Spleen (tissue), 11 donors: ENCODE measurements around the gene NFATC2. TPM values are rescaled to one million over a fixed set of nuclear protein-coding genes. Genes with fewer than 3 reads are reported as not detected.

Experiments
- DNase-seq: peaks from one replicate; pipeline ENCODE4 v3.0.0-alpha.2; 2020
- H3K27ac ChIP-seq, 8 donors: fragments of 200-600 bp; sonication (generic) in 7 of 8; 1 replicate in 4 of 8; 2 replicates in 4 of 8; pipeline versions ENCODE4 v1.5.0 to v1.8.0; 2016 to 2021; ENCODE audit warnings: inconsistent platforms in 4 of 8, mild to moderate bottlenecking in 4 of 8, moderate library complexity in 1 of 8
- H3K27me3 ChIP-seq, 7 donors: fragments of 200-600 bp; sonication (generic) in 6 of 7; replicated peaks in 1 of 7; 1 replicate in 4 of 7; 2 replicates in 3 of 7; pipeline versions ENCODE4 v1.5.0 to v1.8.0; 2016 to 2021; ENCODE audit warnings: inconsistent platforms in 3 of 7, mild to moderate bottlenecking in 1 of 7
- H3K36me3 ChIP-seq, 6 donors: fragments of 200-600 bp; sonication (generic) in 5 of 6; 1 replicate in 4 of 6; 2 replicates in 2 of 6; pipeline versions ENCODE4 v1.5.0 to v1.8.0; 2016 to 2021; ENCODE audit warnings: inconsistent platforms in 2 of 6
- H3K4me1 ChIP-seq, 6 donors: fragments of 200-600 bp; sonication (generic) in 5 of 6; 1 replicate in 3 of 6; 2 replicates in 3 of 6; pipeline versions ENCODE4 v1.5.0 to v1.8.0; 2016 to 2021; ENCODE audit warnings: inconsistent platforms in 3 of 6
- H3K4me3 ChIP-seq, 8 donors: fragments of 200-600 bp; sonication (generic) in 7 of 8; 1 replicate in 4 of 8; 2 replicates in 4 of 8; pipeline versions ENCODE4 v1.5.0 to v1.8.0; 2016 to 2021; ENCODE audit warnings: inconsistent platforms in 4 of 8, mild to moderate bottlenecking in 4 of 8, moderate library complexity in 2 of 8
- H3K9me3 ChIP-seq, 8 donors: fragments of 200-600 bp; sonication (generic) in 7 of 8; 1 replicate in 4 of 8; 2 replicates in 4 of 8; pipeline versions ENCODE4 v1.5.0 to v1.8.0; 2016 to 2021; ENCODE audit warnings: inconsistent platforms in 4 of 8
- CTCF ChIP-seq, 11 experiments: fragments of 200-600 bp in 7 of 11; fragments of 450-650 bp in 4 of 11; sonication (generic) in 4 of 11; IDR thresholded peaks in 8 of 11; conservative IDR thresholded peaks in 3 of 11; 1 replicate in 7 of 11; 2 replicates in 4 of 11; pipeline versions ENCODE4 v1.4.0 to v1.8.0; 2016 to 2021; ENCODE audit warnings: antibody characterized with exemption in 11 of 11, inconsistent platforms in 4 of 11, mild to moderate bottlenecking in 1 of 11
- POLR2A ChIP-seq, 3 donors: fragments of 450-650 bp; IDR thresholded peaks; one replicate each; pipeline ENCODE4 v1.5.1; 2017; ENCODE audit warnings: antibody characterized with exemption in 3 of 3, mild to moderate bottlenecking in 1 of 3
- POLR2AphosphoS5 ChIP-seq, 3 donors: sonication (generic); formaldehyde crosslinking; IDR thresholded peaks; one replicate each; pipeline ENCODE4 v1.5.1; 2017; ENCODE audit warnings: antibody characterized with exemption in 3 of 3
- WGBS, 5 donors: extraction: QIAGEN DNeasy Blood & Tissue Kit in 3 of 5; methylation state at CpG; one replicate each; pipeline versions ENCODE4 v1.1.5 to v1.1.7; 2013 to 2018; 5-methylcytosine and 5-hydroxymethylcytosine counted together
- intact Hi-C: fragments of 100-400 bp; cut with DNase I; formaldehyde crosslinking; loops from one replicate; pipeline ENCODE4 v1.15.0; 2023; ENCODE audit warnings: low total_unique reads
- polyA plus RNA-seq, 3 donors: library from polyadenylated mRNA; stranded (reverse); fragments of 200-250 nt; gene quantifications; one replicate each; pipeline ENCODE4 v1.2.1, GENCODE V29; 2013
- total RNA-seq, 7 donors: library from RNA; depleted of rRNA in 3 of 7; stranded (reverse); fragments of >200 nt in 3 of 7; fragmentation: NEBNext Ultra II Directional in 4 of 7; extraction: Animal tissue kit (Norgen Biotek cat#: 25700) in 4 of 7; gene quantifications; one replicate each; pipeline versions ENCODE4 v1.1.0 to v1.2.1, GENCODE V29; 2016 to 2021
- donor health status: healthy with polysubstance abuse.
- donor health status: DM: no; HTN: no; CAD: no; lungs with moderate emphysema.
- donor health status: DM: no; HTN: no; CAD: no.
- donor health status: Bipolar disorder and iron deficiency.
- donor health status: healthy.
- donor health status: DM: no; HTN: no; CAD: no.
- donor health status: DM: yes; HTN: yes; CAD: no.

NFATC2 gene
- total and polyA plus RNA-seq, 10 donors: 6.5 to 42.9 (median 34.5) TPM

- intact Hi-C loops: no loop called here
- TF ChIP-seq POLR2AphosphoS5 (IDR thresholded peaks at IDR 0.05): peak in 2 of 3 donors; percentile 23 to 41
- TF ChIP-seq CTCF (IDR thresholded peaks at IDR 0.05 in 8 of 11, conservative IDR thresholded peaks at IDR 0.05 in 3 of 11): no peak
- 52 to 70% (median 60%) methylated on average over 7 of the region's 7 CpGs for WGBS, 5 donors
Observed at GRCh38 chr20:51354769-51355319, 187.7 kb downstream of the NFATC2 start.

GRCh38 chr20:51354191-51354768 is 188.2 kb downstream of the NFATC2 start:
- H3K4me3 ChIP-seq: no peak overlapping the region
- H3K27ac ChIP-seq: no peak overlapping the region
- H3K4me1 ChIP-seq: peaks cover 0 to 10% (median 3%) of the 10 kb centered on the region in 6 donors
- H3K9me3 ChIP-seq: no peaks in the 10 kb centered on the region
- H3K27me3 ChIP-seq: no peaks in the 10 kb centered on the region
- H3K36me3 ChIP-seq: no peaks in the 10 kb centered on the region
- intact Hi-C loops: no loop called here
- 77 to 84% (median 82%) methylated on average over 17 of the region's 17 CpGs for WGBS, 5 donors
- peak; percentile 47 for DNase-seq
- no peak for TF ChIP-seq CTCF (IDR thresholded peaks at IDR 0.05 in 8 of 11, conservative IDR thresholded peaks at IDR 0.05 in 3 of 11)
- no peak for TF ChIP-seq POLR2A (IDR thresholded peaks at IDR 0.05)
- TF ChIP-seq POLR2AphosphoS5 (IDR thresholded peaks at IDR 0.05): no peak

More at GRCh38 chr20:51354769-51355319, 187.7 kb downstream of the NFATC2 start:
- Histone ChIP-seq H3K36me3 (no peaks in the 10 kb centered on the region), H3K4me3 (no peak overlapping the region), H3K4me1 (peaks cover 0 to 10% (median 3%) of the 10 kb centered on the region in 6 donors), H3K27me3 (no peaks in the 10 kb centered on the region), H3K9me3 (no peaks in the 10 kb centered on the region), H3K27ac (no peak overlapping the region)
- DNase-seq: peak; percentile 63

- intact Hi-C loops: no loop called here
Observed at GRCh38 chr20:51353491-51353890, 189.0 kb downstream of the NFATC2 start.

More at GRCh38 chr20:51353491-51353890, 189.0 kb downstream of the NFATC2 start:
- no peak for TF ChIP-seq POLR2AphosphoS5 (IDR thresholded peaks at IDR 0.05)
- TF ChIP-seq CTCF (IDR thresholded peaks at IDR 0.05 in 8 of 11, conservative IDR thresholded peaks at IDR 0.05 in 3 of 11): no peak
- no peak for TF ChIP-seq POLR2A (IDR thresholded peaks at IDR 0.05)
- no peak overlapping the region for H3K4me3 ChIP-seq
- H3K27me3 ChIP-seq: no peaks in the 10 kb centered on the region
- peak; percentile 1 for DNase-seq
- 61 to 75% (median 70%) methylated on average over 4 of the region's 4 CpGs for WGBS, 5 donors
- no peaks in the 10 kb centered on the region for H3K36me3 ChIP-seq
- no peaks in the 10 kb centered on the region for H3K9me3 ChIP-seq
- H3K27ac ChIP-seq: no peak overlapping the region
- H3K4me1 ChIP-seq: peaks cover 0 to 10% (median 3%) of the 10 kb centered on the region in 6 donors
